Neural crest cell (in vitro differentiated cells): ENCODE measurements around the gene TRIO. TPM values are rescaled to one million over a fixed set of nuclear protein-coding genes. Genes with fewer than 3 reads are reported as not detected.

Experiments
- DNase-seq: peaks from one replicate; pipeline ENCODE4 v3.0.0; 2021; ENCODE audit warnings: low read depth, mixed read lengths, low spot score
- H3K27ac Mint-ChIP-seq: one replicate; pipeline ENCODE4 v1.8.0; 2021; ENCODE audit warnings: mild to moderate bottlenecking, mixed read lengths; ENCODE audit not compliant: unreplicated experiment
- H3K27me3 Mint-ChIP-seq: 2 replicates; pipeline ENCODE4 v1.8.0; 2021; ENCODE audit warnings: low read depth, mild to moderate bottlenecking, mixed read lengths
- H3K36me3 Mint-ChIP-seq: 2 replicates; pipeline ENCODE4 v1.8.0; 2021; ENCODE audit warnings: low read depth, mild to moderate bottlenecking, mixed read lengths
- H3K4me1 Mint-ChIP-seq: 2 replicates; pipeline ENCODE4 v1.8.0; 2021; ENCODE audit warnings: mixed read lengths
- H3K4me3 Mint-ChIP-seq: one replicate; pipeline ENCODE4 v1.8.0; 2021; ENCODE audit warnings: mild to moderate bottlenecking, mixed read lengths
- H3K9me3 Mint-ChIP-seq: 2 replicates; pipeline ENCODE4 v1.8.0; 2021; ENCODE audit warnings: mixed read lengths
- total RNA-seq: library from RNA; stranded (reverse); gene quantifications from 2 replicates; pipeline ENCODE4 v1.2.1, GENCODE V29; 2021
- TF ChIP-seq, protein P1 (sequence below): fragments of 200-600 bp; sonication (generic); conservative IDR thresholded peaks from 2 replicates; pipeline ENCODE4 v1.5.0; 2021; ENCODE audit warnings: antibody characterized with exemption, mild to moderate bottlenecking

The TRIO gene
- total RNA-seq, 1 donor from 2014 or later, result 134 TPM

DNA sequence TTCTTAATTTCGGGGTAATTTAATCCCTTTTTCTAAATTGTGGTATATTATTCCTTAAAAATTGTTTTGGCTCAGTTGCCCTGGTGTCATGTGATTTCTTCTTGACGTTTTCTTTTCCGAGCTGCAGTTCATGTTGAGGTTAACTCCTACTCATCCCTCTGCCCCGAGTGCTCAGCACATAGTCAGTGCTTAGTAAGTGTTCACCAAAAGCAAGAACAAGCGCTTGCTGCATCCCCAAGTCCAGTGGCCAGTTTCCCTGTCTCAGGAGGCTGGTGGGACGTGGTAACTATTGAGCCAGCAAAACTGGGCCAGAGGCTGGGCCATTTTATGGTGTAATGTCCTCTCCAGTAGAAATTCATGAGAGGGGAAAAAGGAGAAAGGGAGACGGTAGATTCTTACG lies 23.3 kb downstream of the TRIO start:
- H3K4me3 Mint-ChIP-seq, result no peak overlapping the region

DNA sequence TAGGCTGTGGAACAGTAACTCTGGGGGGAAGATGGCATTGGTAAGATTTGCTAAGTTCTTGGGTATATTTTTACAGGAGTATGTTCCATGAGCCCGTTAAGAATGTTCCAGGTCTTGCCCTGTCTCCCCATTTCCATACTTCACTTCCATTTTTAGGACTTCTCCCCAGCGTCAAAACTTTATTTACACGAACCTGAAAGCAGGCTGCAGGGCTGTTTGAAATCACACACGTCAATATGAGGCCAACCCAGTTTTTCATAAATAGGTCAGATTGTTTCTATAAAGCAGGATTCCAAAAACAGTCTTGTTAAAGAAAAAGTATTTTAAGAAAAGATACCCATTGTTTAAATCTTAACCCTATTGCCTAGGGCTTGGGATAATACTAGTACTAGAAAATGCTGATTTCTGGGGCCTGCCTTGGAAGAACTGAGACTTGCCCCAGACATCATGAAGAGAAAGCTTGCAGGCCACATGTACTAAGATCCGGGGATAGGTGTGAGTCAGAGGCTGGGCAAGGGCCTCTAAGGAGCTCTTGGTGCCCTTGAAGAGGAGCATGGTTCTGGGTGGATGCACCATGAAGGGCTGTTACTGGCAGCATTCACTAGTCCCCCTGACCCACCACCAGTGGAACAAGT lies 24.2 kb downstream of the TRIO start:
- Mint-ChIP-seq H3K27me3 (no peaks in the 10 kb centered on the region), H3K9me3 (peaks cover 5% of the 10 kb centered on the region), H3K27ac (no peak overlapping the region), H3K4me1 (peaks cover 57% of the 10 kb centered on the region), H3K36me3 (peaks cover 22% of the 10 kb centered on the region), H3K4me3 (no peak overlapping the region)
- no peak for DNase-seq
- TF ChIP-seq, protein P1, sequence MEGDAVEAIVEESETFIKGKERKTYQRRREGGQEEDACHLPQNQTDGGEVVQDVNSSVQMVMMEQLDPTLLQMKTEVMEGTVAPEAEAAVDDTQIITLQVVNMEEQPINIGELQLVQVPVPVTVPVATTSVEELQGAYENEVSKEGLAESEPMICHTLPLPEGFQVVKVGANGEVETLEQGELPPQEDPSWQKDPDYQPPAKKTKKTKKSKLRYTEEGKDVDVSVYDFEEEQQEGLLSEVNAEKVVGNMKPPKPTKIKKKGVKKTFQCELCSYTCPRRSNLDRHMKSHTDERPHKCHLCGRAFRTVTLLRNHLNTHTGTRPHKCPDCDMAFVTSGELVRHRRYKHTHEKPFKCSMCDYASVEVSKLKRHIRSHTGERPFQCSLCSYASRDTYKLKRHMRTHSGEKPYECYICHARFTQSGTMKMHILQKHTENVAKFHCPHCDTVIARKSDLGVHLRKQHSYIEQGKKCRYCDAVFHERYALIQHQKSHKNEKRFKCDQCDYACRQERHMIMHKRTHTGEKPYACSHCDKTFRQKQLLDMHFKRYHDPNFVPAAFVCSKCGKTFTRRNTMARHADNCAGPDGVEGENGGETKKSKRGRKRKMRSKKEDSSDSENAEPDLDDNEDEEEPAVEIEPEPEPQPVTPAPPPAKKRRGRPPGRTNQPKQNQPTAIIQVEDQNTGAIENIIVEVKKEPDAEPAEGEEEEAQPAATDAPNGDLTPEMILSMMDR, result no peak

More for the DNA sequence above, 23.3 kb downstream of the TRIO start:
- no peak for DNase-seq
- Mint-ChIP-seq H3K4me1 (peaks cover 54% of the 10 kb centered on the region), H3K36me3 (peaks cover 22% of the 10 kb centered on the region), H3K27me3 (no peaks in the 10 kb centered on the region), H3K9me3 (peaks cover 5% of the 10 kb centered on the region), H3K27ac (no peak overlapping the region)
- TF ChIP-seq, protein P1, result no peak

DNA sequence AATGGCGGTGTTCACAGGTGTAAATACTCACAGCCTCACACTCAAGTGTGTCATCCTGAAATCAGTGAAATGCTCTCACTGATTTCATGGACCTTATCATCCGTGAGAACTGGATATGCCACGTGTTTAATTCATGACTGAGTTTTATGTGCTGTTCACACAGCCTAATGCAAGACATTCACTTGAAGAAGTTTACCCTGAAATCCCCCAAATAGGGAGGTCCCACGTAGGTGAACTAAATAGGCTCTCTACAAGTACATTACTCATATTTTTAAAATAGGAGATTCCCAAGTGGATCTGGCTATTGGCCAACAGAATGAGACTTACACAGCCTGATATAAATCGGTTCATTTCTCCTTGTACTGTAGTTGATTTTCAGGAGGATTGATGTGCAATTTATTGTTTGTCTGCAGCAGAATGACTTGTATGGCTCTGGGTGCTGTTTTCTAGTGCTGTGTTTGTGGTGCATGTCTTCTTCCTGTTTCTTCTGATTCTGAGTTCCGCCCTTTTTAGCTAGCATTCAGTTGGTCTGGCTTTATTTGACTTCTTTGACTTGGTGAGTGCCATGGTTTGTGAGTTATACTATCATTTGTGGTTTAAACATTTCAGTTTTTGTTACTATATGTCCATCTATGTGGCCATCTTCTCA lies 25.1 kb downstream of the TRIO start:
- Mint-ChIP-seq H3K36me3 (peaks cover 21% of the 10 kb centered on the region), H3K27me3 (no peaks in the 10 kb centered on the region), H3K9me3 (peaks cover 5% of the 10 kb centered on the region), H3K4me1 (peaks cover 63% of the 10 kb centered on the region), H3K27ac (no peak overlapping the region), H3K4me3 (no peak overlapping the region)
- no peak for DNase-seq
- TF ChIP-seq, protein P1, result no peak

DNA sequence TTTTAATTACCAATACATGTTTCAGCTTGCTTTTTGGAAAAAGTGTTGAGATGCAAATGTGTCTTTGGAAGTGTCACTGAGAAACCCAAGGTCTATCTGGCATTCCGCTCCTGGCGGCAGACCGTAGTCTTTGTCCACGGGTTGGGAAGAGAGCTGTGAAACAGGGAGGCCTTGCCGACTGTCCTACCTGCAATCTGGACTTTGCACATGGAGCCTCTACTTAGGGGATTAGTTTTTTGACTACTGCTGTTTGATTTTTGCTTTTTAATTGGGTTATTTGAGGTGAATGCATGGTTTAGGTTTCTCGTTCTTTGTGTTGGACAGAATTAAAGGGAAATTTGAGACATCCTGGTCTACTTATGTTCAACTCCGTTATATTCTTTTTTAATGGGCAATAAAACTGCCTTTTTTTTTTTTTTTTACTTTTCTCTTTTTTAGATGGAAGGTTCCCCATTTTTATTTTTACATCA lies 25.7 kb downstream of the TRIO start:
- H3K27ac Mint-ChIP-seq, result no peak overlapping the region
- peaks cover 68% of the 10 kb centered on the region for H3K4me1 Mint-ChIP-seq
- TF ChIP-seq, protein P1, result no peak

DNA sequence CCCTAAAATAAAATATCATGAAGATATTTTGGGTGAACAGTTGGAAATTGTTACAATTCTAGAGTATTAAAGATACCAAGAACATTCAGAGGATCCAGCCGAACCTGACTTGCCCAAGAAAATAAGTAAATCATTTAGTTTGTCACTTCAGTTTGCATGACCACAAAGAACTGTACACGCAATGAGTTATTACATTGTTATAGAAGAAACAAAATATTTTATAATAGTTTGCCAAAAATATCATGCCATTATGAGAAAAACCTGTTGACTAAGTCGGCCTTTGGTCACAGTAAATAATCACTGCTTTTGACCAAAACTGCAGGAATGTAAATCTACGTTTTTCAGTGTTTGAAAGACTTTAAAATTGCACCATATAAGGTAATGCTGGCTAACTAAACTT lies 27.9 kb downstream of the TRIO start:
- Mint-ChIP-seq H3K27ac (no peak overlapping the region), H3K4me3 (no peak overlapping the region), H3K36me3 (peaks cover 4% of the 10 kb centered on the region), H3K27me3 (no peaks in the 10 kb centered on the region), H3K9me3 (no peaks in the 10 kb centered on the region), H3K4me1 (peaks cover 70% of the 10 kb centered on the region)
- TF ChIP-seq, protein P1, result no peak
- no peak for DNase-seq

More for the DNA sequence above, 25.7 kb downstream of the TRIO start:
- peaks cover 16% of the 10 kb centered on the region for H3K36me3 Mint-ChIP-seq
- no peak overlapping the region for H3K4me3 Mint-ChIP-seq
- no peak for DNase-seq
- peaks cover 3% of the 10 kb centered on the region for H3K9me3 Mint-ChIP-seq
- H3K27me3 Mint-ChIP-seq, result no peaks in the 10 kb centered on the region
